SK-N-SH (cell line): ENCODE data around the gene GPR162.

Experiments used
- CTCF ChIP-seq: fragments of 200-600 bp; sonication (generic); IDR thresholded peaks from 2 replicates; pipeline ENCODE4 v1.6.1; 2017; ENCODE audit warnings: antibody characterized with exemption, mild to moderate bottlenecking, moderate library complexity
- MXI1 ChIP-seq: IDR thresholded peaks from 2 replicates; pipeline ENCODE4 v1.6.1; 2012; ENCODE audit warnings: mild to moderate bottlenecking, low read depth, low read length, improper control_type of control experiment

DNA sequence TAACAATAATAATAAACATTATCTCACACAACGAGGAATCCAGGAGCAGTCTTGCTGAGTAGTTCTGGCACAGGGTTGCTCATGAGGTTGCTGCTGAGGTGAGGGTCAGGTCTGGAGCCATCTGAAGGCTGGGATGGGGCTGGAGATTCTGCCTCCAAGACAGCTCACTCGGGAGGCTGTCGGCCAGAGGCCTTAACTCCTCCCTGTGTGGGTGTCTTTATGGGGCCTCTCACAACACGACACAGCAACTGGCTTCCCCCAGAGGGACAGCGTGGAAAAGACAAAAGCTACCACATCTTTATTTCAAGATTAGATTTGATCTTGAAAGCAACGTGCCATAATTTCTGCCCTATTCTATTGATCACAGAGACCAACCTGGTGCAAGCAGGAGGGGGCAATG is 39.5 kb upstream of the GPR162 start:
- TF ChIP-seq CTCF (no peak), MXI1 (no peak)
